Measurements from ENCODE around the gene DNAI7. TPM values are rescaled to one million over a fixed set of nuclear protein-coding genes. Genes with fewer than 3 reads are reported as not detected.

Gene DNAI7
- total RNA-seq, 1 experiment from 2014 or later = 0.52 TPM

- no peaks in the 10 kb centered on the region for H3K9me3 ChIP-seq (ENCODE audit: control insufficient read depth in 1 of 2, insufficient read depth in 1 of 2, low read depth in 1 of 2, low read length in 2 of 2)
- H2AFZ ChIP-seq (ENCODE audit: low read depth, low read length, poor library complexity, severe bottlenecking) = no peak overlapping the region
- H4K20me1 ChIP-seq (ENCODE audit: insufficient read depth) = no peaks in the 10 kb centered on the region
- POLR2A ChIA-PET = no interaction called here
- no peak overlapping the region for H3K4me3 ChIP-seq (replicated peaks in 1 of 2; ENCODE audit: low read depth in 1 of 2, low read length in 2 of 2)
- no peaks in the 10 kb centered on the region for H3K9me2 ChIP-seq (ENCODE audit: insufficient read depth)
- TF ChIP-seq CTCF (IDR thresholded peaks at IDR 0.05 in 2 of 3, conservative IDR thresholded peaks at IDR 0.05 in 1 of 3; ENCODE audit: borderline replicate concordance in 1 of 3, insufficient read depth in 1 of 3, low read depth in 2 of 3, low read length in 2 of 3) = peak; percentile 6 to 40 (median 20); a peak in 3 of 6 replicates
- TF ChIP-seq, protein P1, sequence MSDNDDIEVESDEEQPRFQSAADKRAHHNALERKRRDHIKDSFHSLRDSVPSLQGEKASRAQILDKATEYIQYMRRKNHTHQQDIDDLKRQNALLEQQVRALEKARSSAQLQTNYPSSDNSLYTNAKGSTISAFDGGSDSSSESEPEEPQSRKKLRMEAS (IDR thresholded peaks at IDR 0.05) = no peak
- no peak for TF ChIP-seq YY1 (IDR thresholded peaks at IDR 0.05; ENCODE audit: extremely low read depth, insufficient replicate concordance, low read depth, low read length)
- no peaks in the 10 kb centered on the region for H3K36me3 ChIP-seq (ENCODE audit: control insufficient read depth in 1 of 2, insufficient read depth in 2 of 2, low read length in 2 of 2)
- ATAC-seq = peak; percentile 61
- H3K27me3 ChIP-seq (ENCODE audit: insufficient read depth, low read length) = no peaks in the 10 kb centered on the region
- BruUV-seq (replicated peaks) = no TSS peak
- H3K9ac ChIP-seq (ENCODE audit: low read length) = no peak overlapping the region
- CTCF ChIA-PET = interaction anchor here (0.7 to 1.6 kb wide), 3 partner anchors 9 to 252 kb away, joined by 3 to 6 read pairs (median 4); no protein-coding TSS in a partner anchor
- RAD21 ChIA-PET (ENCODE audit: low non-redundant PET in 1 of 2, low total read pairs in 2 of 2, uncharacterized antibody in 2 of 2, unreplicated experiment in 2 of 2) = no interaction called here
- H3K4me1 ChIP-seq (ENCODE audit: control insufficient read depth in 1 of 2, insufficient read depth in 2 of 2, low read length in 2 of 2) = no peaks in the 10 kb centered on the region
- H3K79me2 ChIP-seq (ENCODE audit: insufficient read depth, low read length) = no peaks in the 10 kb centered on the region
- intact Hi-C loops (cut with micrococcal nuclease) = no loop called here
- DNase-seq (ENCODE audit: low read depth, low spot score) = peak; percentile 8
- no peak overlapping the region for H3K4me2 ChIP-seq (ENCODE audit: low read length)
- no peak overlapping the region for H3K27ac ChIP-seq (ENCODE audit: low read depth, low read length)
These were observed 59.3 kb downstream of the DNAI7 start for GRCh38 chr12:25135531-25136154.

DNA sequence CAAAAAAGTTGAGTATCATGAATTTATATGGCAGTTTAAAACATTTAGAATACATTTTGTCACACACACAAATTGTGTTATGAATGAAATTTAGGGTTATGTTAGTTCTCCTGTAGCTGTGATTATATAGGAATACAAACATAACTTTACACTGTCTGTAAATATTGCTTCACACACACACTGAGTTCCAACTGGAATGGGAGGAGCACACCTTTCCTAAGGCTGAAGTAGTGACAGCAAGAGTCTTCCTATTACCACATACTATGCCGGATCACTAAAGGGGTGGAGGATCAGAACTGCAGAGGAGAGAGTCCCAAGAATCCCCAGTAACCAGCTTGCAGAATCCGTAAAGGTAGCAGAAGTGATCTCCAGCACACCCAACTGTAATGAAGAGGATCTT is 63.7 kb downstream of the DNAI7 start:
- Histone ChIP-seq H3K9ac (ENCODE audit: low read length) (no peak overlapping the region), H3K27ac (ENCODE audit: low read depth, low read length) (no peak overlapping the region), H2AFZ (ENCODE audit: low read depth, low read length, poor library complexity, severe bottlenecking) (no peak overlapping the region), H3K4me3 (replicated peaks in 1 of 2; ENCODE audit: low read depth in 1 of 2, low read length in 2 of 2) (no peak overlapping the region), H3K4me2 (ENCODE audit: low read length) (no peak overlapping the region), H3K9me2 (ENCODE audit: insufficient read depth) (no peaks in the 10 kb centered on the region), H3K9me3 (ENCODE audit: control insufficient read depth in 1 of 2, insufficient read depth in 1 of 2, low read depth in 1 of 2, low read length in 2 of 2) (no peaks in the 10 kb centered on the region), H3K4me1 (ENCODE audit: control insufficient read depth in 1 of 2, insufficient read depth in 2 of 2, low read length in 2 of 2) (no peaks in the 10 kb centered on the region), H4K20me1 (ENCODE audit: insufficient read depth) (no peaks in the 10 kb centered on the region), H3K79me2 (ENCODE audit: insufficient read depth, low read length) (no peaks in the 10 kb centered on the region), H3K27me3 (ENCODE audit: insufficient read depth, low read length) (no peaks in the 10 kb centered on the region), H3K36me3 (ENCODE audit: control insufficient read depth in 1 of 2, insufficient read depth in 2 of 2, low read length in 2 of 2) (no peaks in the 10 kb centered on the region)
- CTCF ChIA-PET = interaction anchor here (1.0 to 1.6 kb wide), 2 partner anchors 14 to 140 kb away, joined by 3 to 11 read pairs; no protein-coding TSS in a partner anchor
- no TSS peak for BruUV-seq (replicated peaks)
- DNase-seq (ENCODE audit: low read depth, low spot score) (no peak), ATAC-seq (no peak)
- POLR2A ChIA-PET = no interaction called here
- RAD21 ChIA-PET (ENCODE audit: low non-redundant PET in 1 of 2, low total read pairs in 2 of 2, uncharacterized antibody in 2 of 2, unreplicated experiment in 2 of 2) = no interaction called here
- intact Hi-C loops (cut with micrococcal nuclease) = loop anchor here (2.0 kb wide), 1 partner anchor 278 kb away; no protein-coding TSS in a partner anchor
- TF ChIP-seq CTCF (IDR thresholded peaks at IDR 0.05 in 2 of 3, conservative IDR thresholded peaks at IDR 0.05 in 1 of 3; ENCODE audit: borderline replicate concordance in 1 of 3, insufficient read depth in 1 of 3, low read depth in 2 of 3, low read length in 2 of 3) = no peak
- no peak for TF ChIP-seq EZH2phosphoT487 (IDR thresholded peaks at IDR 0.05; ENCODE audit: borderline replicate concordance)
- TF ChIP-seq, protein P1 (IDR thresholded peaks at IDR 0.05) = no peak
- TF ChIP-seq EGR1 (IDR thresholded peaks at IDR 0.05; ENCODE audit: low read depth) = no peak
- no peak for TF ChIP-seq RAD21 (IDR thresholded peaks at IDR 0.05; ENCODE audit: low read depth)
- no peak for TF ChIP-seq ZNF274 (IDR thresholded peaks at IDR 0.05; ENCODE audit: low read depth, low read length)
- no peak for TF ChIP-seq SP1 (IDR thresholded peaks at IDR 0.05; ENCODE audit: low read depth)
- TF ChIP-seq ELF1 (IDR thresholded peaks at IDR 0.05; ENCODE audit: borderline replicate concordance, low read depth) = no peak
- TF ChIP-seq YY1 (IDR thresholded peaks at IDR 0.05; ENCODE audit: extremely low read depth, insufficient replicate concordance, low read depth, low read length) = no peak
- no peak for TF ChIP-seq ZFX (IDR thresholded peaks at IDR 0.05)
- TF ChIP-seq SRF (IDR thresholded peaks at IDR 0.05; ENCODE audit: low read depth) = no peak
- no peak for TF ChIP-seq CBX3 (IDR thresholded peaks at IDR 0.05; ENCODE audit: low read depth)

Data from HCT116 (cell line).